Measurements from ENCODE around the gene LENG8.

GRCh38 chr19:54484451-54484850, 35.5 kb downstream of the LENG8 start:
- TF ChIP-seq, protein P1, sequence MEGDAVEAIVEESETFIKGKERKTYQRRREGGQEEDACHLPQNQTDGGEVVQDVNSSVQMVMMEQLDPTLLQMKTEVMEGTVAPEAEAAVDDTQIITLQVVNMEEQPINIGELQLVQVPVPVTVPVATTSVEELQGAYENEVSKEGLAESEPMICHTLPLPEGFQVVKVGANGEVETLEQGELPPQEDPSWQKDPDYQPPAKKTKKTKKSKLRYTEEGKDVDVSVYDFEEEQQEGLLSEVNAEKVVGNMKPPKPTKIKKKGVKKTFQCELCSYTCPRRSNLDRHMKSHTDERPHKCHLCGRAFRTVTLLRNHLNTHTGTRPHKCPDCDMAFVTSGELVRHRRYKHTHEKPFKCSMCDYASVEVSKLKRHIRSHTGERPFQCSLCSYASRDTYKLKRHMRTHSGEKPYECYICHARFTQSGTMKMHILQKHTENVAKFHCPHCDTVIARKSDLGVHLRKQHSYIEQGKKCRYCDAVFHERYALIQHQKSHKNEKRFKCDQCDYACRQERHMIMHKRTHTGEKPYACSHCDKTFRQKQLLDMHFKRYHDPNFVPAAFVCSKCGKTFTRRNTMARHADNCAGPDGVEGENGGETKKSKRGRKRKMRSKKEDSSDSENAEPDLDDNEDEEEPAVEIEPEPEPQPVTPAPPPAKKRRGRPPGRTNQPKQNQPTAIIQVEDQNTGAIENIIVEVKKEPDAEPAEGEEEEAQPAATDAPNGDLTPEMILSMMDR (IDR thresholded peaks at IDR 0.05; ENCODE audit: poor library complexity, severe bottlenecking) = no peak
- no peak for TF ChIP-seq MXI1 (conservative IDR thresholded peaks at IDR 0.05; ENCODE audit: poor library complexity, severe bottlenecking)
- TF ChIP-seq SMC3 (conservative IDR thresholded peaks at IDR 0.05; ENCODE audit: poor library complexity) = no peak
- TF ChIP-seq TAF1 (IDR thresholded peaks at IDR 0.05; ENCODE audit: low read depth) = no peak
- TF ChIP-seq POLR2AphosphoS5 (IDR thresholded peaks at IDR 0.05) = no peak
- TF ChIP-seq EP300 (conservative IDR thresholded peaks at IDR 0.05; ENCODE audit: poor library complexity, severe bottlenecking) = no peak
- no peak for TF ChIP-seq EZH2 (IDR thresholded peaks at IDR 0.05; ENCODE audit: borderline replicate concordance, insufficient read depth, low read length, poor library complexity, severe bottlenecking)
- no peak for TF ChIP-seq RAD21 (conservative IDR thresholded peaks at IDR 0.05)
- TF ChIP-seq, protein P2, sequence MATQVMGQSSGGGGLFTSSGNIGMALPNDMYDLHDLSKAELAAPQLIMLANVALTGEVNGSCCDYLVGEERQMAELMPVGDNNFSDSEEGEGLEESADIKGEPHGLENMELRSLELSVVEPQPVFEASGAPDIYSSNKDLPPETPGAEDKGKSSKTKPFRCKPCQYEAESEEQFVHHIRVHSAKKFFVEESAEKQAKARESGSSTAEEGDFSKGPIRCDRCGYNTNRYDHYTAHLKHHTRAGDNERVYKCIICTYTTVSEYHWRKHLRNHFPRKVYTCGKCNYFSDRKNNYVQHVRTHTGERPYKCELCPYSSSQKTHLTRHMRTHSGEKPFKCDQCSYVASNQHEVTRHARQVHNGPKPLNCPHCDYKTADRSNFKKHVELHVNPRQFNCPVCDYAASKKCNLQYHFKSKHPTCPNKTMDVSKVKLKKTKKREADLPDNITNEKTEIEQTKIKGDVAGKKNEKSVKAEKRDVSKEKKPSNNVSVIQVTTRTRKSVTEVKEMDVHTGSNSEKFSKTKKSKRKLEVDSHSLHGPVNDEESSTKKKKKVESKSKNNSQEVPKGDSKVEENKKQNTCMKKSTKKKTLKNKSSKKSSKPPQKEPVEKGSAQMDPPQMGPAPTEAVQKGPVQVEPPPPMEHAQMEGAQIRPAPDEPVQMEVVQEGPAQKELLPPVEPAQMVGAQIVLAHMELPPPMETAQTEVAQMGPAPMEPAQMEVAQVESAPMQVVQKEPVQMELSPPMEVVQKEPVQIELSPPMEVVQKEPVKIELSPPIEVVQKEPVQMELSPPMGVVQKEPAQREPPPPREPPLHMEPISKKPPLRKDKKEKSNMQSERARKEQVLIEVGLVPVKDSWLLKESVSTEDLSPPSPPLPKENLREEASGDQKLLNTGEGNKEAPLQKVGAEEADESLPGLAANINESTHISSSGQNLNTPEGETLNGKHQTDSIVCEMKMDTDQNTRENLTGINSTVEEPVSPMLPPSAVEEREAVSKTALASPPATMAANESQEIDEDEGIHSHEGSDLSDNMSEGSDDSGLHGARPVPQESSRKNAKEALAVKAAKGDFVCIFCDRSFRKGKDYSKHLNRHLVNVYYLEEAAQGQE (IDR thresholded peaks at IDR 0.05; ENCODE audit: borderline replicate concordance) = no peak
